A673 (cell line): ENCODE measurements around the gene LDB3. TPM values are rescaled to one million over a fixed set of nuclear protein-coding genes. Genes with fewer than 3 reads are reported as not detected.

ENCODE experiments used
- BruUV-seq: library from RNA; stranded (reverse); fragments of 400-500 nt; replicated peaks from 2 replicates; lab custom pipeline; 2021; lab: Mats Ljungman, UMichigan
- CTCF ChIA-PET: fragments of 300-600 bp; sonication (Branson Sonifier 250); formaldehyde crosslinking; loops from one replicate; lab custom pipeline; 2022; ENCODE audit warnings: antibody characterized with exemption; lab: Charles Lee
- POLR2A ChIA-PET: fragments of 300-600 bp; sonication (Branson Sonifier 250); formaldehyde crosslinking; loops from one replicate; lab custom pipeline; 2022; ENCODE audit warnings: antibody characterized with exemption; ENCODE audit not compliant: low non-redundant PET; lab: Charles Lee
- DNase-seq: peaks from one replicate; pipeline ENCODE4 v3.0.0-alpha.2; 2015; ENCODE audit warnings: low spot score
- H3K27ac ChIP-seq: fragments of 200-600 bp; sonication (generic); 2 replicates; pipeline ENCODE4 v1.5.1; 2016; ENCODE audit warnings: mixed run types, low read depth, mild to moderate bottlenecking, mixed read lengths, antibody characterized with exemption, low read length; ENCODE audit not compliant: poor library complexity, severe bottlenecking
- H3K27me3 ChIP-seq: fragments of 200-600 bp; sonication (generic); replicated peaks from 2 replicates; pipeline ENCODE4 v1.6.1; 2017; ENCODE audit warnings: mixed run types, low read depth, mild to moderate bottlenecking, mixed read lengths, antibody characterized with exemption, low read length; ENCODE audit not compliant: insufficient read depth, poor library complexity
- H3K36me3 ChIP-seq: fragments of 200-600 bp; sonication (generic); 2 replicates; pipeline ENCODE4 v1.6.1; 2016; ENCODE audit warnings: mixed run types, mild to moderate bottlenecking, mixed read lengths, antibody characterized with exemption, low read length; ENCODE audit not compliant: insufficient read depth, poor library complexity, severe bottlenecking
- H3K4me1 ChIP-seq: fragments of 200-600 bp; sonication (generic); 2 replicates; pipeline ENCODE4 v1.6.1; 2017; ENCODE audit warnings: mixed run types, mild to moderate bottlenecking, mixed read lengths, antibody characterized with exemption, low read length; ENCODE audit not compliant: insufficient read depth, poor library complexity, severe bottlenecking
- H3K4me3 ChIP-seq: fragments of 200-600 bp; sonication (generic); 2 replicates; pipeline ENCODE4 v1.5.1; 2016; ENCODE audit warnings: low read depth, mixed run types, mild to moderate bottlenecking, mixed read lengths, low read length; ENCODE audit not compliant: poor library complexity, severe bottlenecking
- H3K9me3 ChIP-seq: fragments of 200-600 bp; sonication (generic); 2 replicates; pipeline ENCODE4 v1.6.1; 2016; ENCODE audit warnings: mixed run types, low read depth, mild to moderate bottlenecking, mixed read lengths, antibody characterized with exemption, low read length; ENCODE audit not compliant: poor library complexity, severe bottlenecking
- CTCF ChIP-seq: fragments of 300-800, 200-600 bp; sonication (generic); conservative IDR thresholded peaks from 2 replicates; pipeline ENCODE4 v1.5.1; 2017; ENCODE audit warnings: low read depth, mild to moderate bottlenecking, antibody characterized with exemption, low read length, moderate library complexity, mixed read lengths
- EZH2 ChIP-seq: fragments of 200-600 bp; sonication (generic); IDR thresholded peaks from 2 replicates; pipeline ENCODE4 v1.6.1; 2017; ENCODE audit warnings: borderline replicate concordance, low read depth, mild to moderate bottlenecking, mixed read lengths, antibody characterized with exemption, low read length; ENCODE audit not compliant: poor library complexity, severe bottlenecking
- intact Hi-C: fragments of 100-400 bp; cut with micrococcal nuclease; formaldehyde crosslinking; loops from one replicate; pipeline ENCODE4 v1.10.0; 2022; ENCODE audit not compliant: unreplicated experiment
- total RNA-seq: library from RNA; stranded (reverse); gene quantifications from 2 replicates; pipeline ENCODE4 v1.2.3, GENCODE V29; 2021

The LDB3 gene
- total RNA-seq, 1 experiment from 2014 or later = 0.34 TPM

DNA sequence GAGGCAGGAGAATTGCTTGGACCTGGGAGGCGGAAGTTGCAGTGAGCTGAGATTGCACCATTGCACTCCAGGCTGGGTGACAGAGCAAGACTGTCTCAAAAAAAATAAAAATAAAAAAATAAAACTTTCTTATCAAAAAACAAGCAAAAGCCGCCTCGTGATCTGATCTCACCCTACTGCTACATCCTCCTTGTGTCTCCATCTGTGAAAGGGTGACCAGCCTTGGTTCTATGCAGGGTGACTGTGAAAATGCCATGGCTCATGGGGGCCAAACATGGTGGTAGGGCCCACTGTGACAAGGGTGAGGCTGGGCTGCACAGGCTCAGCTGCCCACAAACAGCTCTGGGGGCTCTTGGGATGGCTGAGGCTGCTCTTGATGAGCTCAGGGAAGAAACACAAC lies 14.9 kb upstream of the LDB3 start:
- H3K27me3 ChIP-seq = no peaks in the 10 kb centered on the region
- DNase-seq = no peak
- no peaks in the 10 kb centered on the region for H3K9me3 ChIP-seq
- BruUV-seq = no TSS peak
- no peaks in the 10 kb centered on the region for H3K36me3 ChIP-seq
- intact Hi-C loops = no loop called here
- ChIA-PET POLR2A (no interaction called here), CTCF (no interaction called here)
- H3K4me3 ChIP-seq = no peak overlapping the region
- H3K4me1 ChIP-seq = peaks cover 14% of the 10 kb centered on the region
- no peak overlapping the region for H3K27ac ChIP-seq
- no peak for TF ChIP-seq EZH2
- TF ChIP-seq CTCF = no peak

GRCh38 chr10:86653987-86654386 lies 14.3 kb upstream of the LDB3 start:
- Histone ChIP-seq H3K27ac (no peak overlapping the region), H3K9me3 (no peaks in the 10 kb centered on the region), H3K4me1 (peaks cover 7% of the 10 kb centered on the region), H3K27me3 (no peaks in the 10 kb centered on the region), H3K4me3 (no peak overlapping the region), H3K36me3 (no peaks in the 10 kb centered on the region)
- TF ChIP-seq EZH2 (no peak), CTCF (no peak)
- intact Hi-C loops = no loop called here
- BruUV-seq = no TSS peak
- CTCF ChIA-PET = no interaction called here
- POLR2A ChIA-PET = no interaction called here
- DNase-seq = no peak

DNA sequence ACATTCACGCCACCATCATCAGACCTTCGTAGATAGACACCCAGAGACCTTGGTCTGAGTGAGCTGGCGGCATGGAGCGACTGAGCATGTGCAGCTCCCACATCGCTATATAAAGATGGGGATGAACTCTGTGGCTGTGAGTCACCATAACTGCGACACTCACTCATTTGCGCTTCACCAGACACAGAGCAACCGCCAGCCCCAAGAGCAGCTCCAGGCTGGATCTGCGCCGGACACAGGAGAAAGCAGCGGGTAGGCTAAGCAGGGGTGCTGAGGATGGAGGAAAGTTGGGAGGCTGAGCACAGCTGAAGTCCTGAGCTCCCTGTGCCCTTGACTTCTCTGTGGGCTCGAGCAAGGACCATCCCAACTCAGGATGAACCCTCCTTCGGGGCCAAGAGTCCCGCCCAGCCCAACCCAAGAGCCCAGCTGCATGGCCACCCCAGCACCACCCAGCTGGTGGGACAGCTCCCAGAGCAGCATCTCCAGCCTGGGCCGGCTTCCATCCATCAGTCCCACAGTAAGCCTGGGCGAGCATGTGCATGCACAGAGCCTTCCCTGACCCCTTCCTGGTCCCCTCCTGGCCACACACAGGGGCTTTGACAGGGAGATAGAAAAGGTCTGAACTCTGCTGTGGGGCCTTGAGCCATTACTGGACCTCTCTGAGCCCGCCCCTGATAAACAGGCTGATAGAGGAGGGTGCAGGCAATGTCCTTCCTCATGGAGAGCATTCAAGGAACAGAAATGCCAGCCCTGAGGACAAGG lies 13.7 kb upstream of the LDB3 start, which contains the start of gene OPN4:
Gene OPN4, plus strand, starts transcription at position 137 of the 762 bp plus-strand sequence. Its CDS starts 237 bp downstream, at position 374.
- intact Hi-C loops = no loop called here
- H3K4me1 ChIP-seq = peaks cover 1% of the 10 kb centered on the region
- H3K27me3 ChIP-seq = no peaks in the 10 kb centered on the region
- no peaks in the 10 kb centered on the region for H3K9me3 ChIP-seq
- POLR2A ChIA-PET = no interaction called here
- no peaks in the 10 kb centered on the region for H3K36me3 ChIP-seq
- no peak for TF ChIP-seq CTCF
- no peak for TF ChIP-seq EZH2
- no peak within 1 kb of the TSS for H3K27ac ChIP-seq
- CTCF ChIA-PET = no interaction called here
- no TSS peak for BruUV-seq
- no peak for DNase-seq
- no peak within 1 kb of the TSS for H3K4me3 ChIP-seq
